ENCODE results near the gene FN3KRP. TPM values are rescaled to one million over a fixed set of nuclear protein-coding genes. Genes with fewer than 3 reads are reported as not detected.

The FN3KRP gene
- polyA plus RNA-seq, 1 experiment: 15.1 TPM

DNA sequence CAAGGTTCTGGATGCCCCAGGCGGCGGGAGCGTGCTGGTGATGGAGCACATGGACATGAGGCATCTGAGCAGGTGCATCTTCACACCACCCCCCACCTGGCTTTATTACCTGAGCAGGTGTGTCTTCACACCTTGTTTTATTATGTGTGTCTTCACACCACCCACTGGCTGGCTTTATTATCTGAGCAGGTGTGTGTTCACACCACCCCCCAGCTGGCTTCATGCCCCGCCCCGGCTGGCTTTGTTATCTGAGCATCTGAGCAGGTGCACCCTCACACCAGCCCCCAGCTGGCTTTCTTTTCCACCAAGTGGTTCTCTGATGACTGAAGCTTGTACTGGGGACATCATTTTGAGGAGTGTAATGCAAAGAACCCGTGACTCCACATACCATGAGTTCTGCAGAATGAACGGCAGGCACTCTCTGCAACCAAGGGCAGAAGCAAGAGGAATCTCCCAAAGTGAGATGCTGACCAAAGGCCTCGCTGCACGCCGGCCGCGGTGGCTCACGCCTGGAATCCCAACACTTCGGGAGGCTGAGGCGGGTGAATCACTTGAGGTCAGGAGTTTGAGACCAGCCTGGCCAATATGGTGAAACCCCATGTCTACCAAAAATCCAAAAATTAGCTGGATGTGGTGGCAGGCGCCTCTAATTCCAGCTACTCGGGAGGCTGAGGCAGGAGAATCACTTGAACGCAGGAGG lies 2.6 kb downstream of the FN3KRP start:
- ChIA-PET CTCF (interaction anchor here (0.7 kb wide), 1 partner anchor 52 kb away, joined by 6 read pairs; no protein-coding TSS in a partner anchor), POLR2A (no interaction called here)
- Histone ChIP-seq H3K27ac (ENCODE audit: low read depth, low read length) (no peak overlapping the region), H3K4me3 (ENCODE audit: low read depth, low read length) (no peak overlapping the region), H3K27me3 (ENCODE audit: control insufficient read depth, insufficient read depth, low read length) (no peaks in the 10 kb centered on the region), H3K9me3 (ENCODE audit: control insufficient read depth, insufficient read depth, low read length) (no peaks in the 10 kb centered on the region; the same call in 1 of the 2 replicates)
- TF ChIP-seq, protein P1, sequence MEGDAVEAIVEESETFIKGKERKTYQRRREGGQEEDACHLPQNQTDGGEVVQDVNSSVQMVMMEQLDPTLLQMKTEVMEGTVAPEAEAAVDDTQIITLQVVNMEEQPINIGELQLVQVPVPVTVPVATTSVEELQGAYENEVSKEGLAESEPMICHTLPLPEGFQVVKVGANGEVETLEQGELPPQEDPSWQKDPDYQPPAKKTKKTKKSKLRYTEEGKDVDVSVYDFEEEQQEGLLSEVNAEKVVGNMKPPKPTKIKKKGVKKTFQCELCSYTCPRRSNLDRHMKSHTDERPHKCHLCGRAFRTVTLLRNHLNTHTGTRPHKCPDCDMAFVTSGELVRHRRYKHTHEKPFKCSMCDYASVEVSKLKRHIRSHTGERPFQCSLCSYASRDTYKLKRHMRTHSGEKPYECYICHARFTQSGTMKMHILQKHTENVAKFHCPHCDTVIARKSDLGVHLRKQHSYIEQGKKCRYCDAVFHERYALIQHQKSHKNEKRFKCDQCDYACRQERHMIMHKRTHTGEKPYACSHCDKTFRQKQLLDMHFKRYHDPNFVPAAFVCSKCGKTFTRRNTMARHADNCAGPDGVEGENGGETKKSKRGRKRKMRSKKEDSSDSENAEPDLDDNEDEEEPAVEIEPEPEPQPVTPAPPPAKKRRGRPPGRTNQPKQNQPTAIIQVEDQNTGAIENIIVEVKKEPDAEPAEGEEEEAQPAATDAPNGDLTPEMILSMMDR (IDR thresholded peaks at IDR 0.05; ENCODE audit: low read depth, low read length): no peak
- DNase-seq (ENCODE audit: low read depth, low spot score): no peak

DNA sequence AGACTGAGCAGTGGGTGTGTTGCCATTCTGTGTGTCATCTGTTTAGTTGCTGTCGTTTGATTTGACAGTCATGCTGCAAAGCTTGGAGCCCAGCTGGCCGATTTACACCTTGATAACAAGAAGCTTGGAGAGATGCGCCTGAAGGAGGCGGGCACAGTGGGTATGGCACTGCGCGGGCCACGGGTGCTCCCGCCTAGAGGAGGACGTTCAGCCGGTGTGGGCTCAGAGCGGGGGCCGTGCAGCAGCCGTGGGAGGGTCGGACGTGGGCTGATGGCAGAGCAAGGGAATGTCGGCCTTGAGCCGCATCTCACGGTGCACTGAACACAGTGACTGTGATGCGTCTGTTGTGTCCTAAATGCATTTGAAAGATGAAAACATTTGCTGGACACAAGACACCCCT lies 3.7 kb downstream of the FN3KRP start:
- TF ChIP-seq, protein P1 (IDR thresholded peaks at IDR 0.05; ENCODE audit: low read depth, low read length): no peak
- Histone ChIP-seq H3K4me3 (ENCODE audit: low read depth, low read length) (no peak overlapping the region), H3K27me3 (ENCODE audit: control insufficient read depth, insufficient read depth, low read length) (no peaks in the 10 kb centered on the region), H3K27ac (ENCODE audit: low read depth, low read length) (no peak overlapping the region), H3K9me3 (ENCODE audit: control insufficient read depth, insufficient read depth, low read length) (no peaks in the 10 kb centered on the region; the same call in 1 of the 2 replicates)
- ChIA-PET CTCF (no interaction called here), POLR2A (no interaction called here)
- no peak for DNase-seq (ENCODE audit: low read depth, low spot score)

DNA sequence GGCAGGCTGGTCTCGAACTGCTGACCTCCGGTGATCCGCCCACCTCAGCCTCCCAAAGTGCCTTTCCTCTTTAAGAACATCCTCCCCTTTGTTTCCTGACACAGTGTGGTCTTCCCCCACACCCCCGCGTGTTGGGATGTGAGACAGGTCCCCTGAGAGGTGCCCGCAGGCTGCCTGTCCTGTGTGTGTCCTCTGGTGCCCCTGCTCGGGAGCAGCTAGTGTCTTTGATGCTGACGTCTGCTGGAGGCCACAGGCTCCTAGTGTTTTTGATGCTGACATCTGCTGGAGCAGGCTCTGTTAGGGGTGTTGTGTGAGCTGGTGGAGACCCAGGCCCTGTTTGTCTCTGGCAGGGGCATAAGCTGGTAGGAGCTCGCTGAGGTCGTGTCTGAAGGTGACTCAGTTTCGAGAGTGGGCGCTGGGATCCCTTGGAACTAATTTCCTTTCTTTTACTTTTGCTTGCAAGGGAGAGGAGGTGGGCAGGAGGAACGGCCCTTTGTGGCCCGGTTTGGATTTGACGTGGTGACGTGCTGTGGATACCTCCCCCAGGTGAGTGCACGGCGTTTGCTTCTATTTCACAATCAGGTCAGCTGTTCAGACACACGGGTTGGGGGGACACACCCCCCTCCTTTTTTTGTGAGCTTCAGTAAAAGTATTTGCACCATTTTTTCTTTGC lies 6.0 kb downstream of the FN3KRP start:
- no peaks in the 10 kb centered on the region; the same call in 1 of the 2 replicates for H3K9me3 ChIP-seq (ENCODE audit: control insufficient read depth, insufficient read depth, low read length)
- no peak overlapping the region for H3K27ac ChIP-seq (ENCODE audit: low read depth, low read length)
- TF ChIP-seq, protein P1 (IDR thresholded peaks at IDR 0.05; ENCODE audit: low read depth, low read length): no peak
- ChIA-PET CTCF (no interaction called here), POLR2A (no interaction called here)
- no peak overlapping the region for H3K4me3 ChIP-seq (ENCODE audit: low read depth, low read length)
- DNase-seq (ENCODE audit: low read depth, low spot score): no peak
- H3K27me3 ChIP-seq (ENCODE audit: control insufficient read depth, insufficient read depth, low read length): no peaks in the 10 kb centered on the region

DNA sequence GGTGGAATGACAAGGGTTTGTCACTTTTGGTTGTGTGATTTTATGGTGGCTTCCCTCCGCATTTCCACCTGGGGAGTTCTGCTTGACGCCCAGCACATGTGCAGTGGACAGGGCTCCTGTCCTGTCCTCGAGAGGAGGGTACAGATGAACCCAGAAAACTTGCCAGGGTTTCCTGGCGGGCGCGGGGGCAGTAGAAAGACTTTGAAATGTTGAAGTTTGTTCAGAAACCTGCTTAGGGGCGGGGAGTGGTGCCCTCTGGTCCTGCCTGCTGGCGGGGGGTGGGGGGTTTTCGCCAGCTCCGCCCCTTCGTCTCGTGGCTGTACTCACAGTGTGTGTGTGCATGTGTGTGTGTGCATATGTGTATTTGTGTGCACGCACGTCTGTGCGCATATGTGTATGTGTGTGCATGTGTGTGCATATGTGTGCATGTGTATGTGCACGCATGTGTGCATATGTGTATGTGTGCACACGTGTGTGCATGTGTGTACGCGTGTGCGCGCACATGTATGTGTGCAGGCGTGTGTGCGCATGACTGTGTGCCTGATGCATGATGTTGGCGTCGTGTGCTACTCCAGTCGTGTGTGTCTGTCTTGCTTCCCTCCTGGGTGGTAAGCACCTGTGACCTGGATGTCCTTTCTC lies 6.8 kb downstream of the FN3KRP start:
- DNase-seq (ENCODE audit: low read depth, low spot score): no peak
- ChIA-PET CTCF (no interaction called here), POLR2A (no interaction called here)
- H3K4me3 ChIP-seq (ENCODE audit: low read depth, low read length): no peak overlapping the region
- no peaks in the 10 kb centered on the region for H3K27me3 ChIP-seq (ENCODE audit: control insufficient read depth, insufficient read depth, low read length)
- H3K9me3 ChIP-seq (ENCODE audit: control insufficient read depth, insufficient read depth, low read length): no peaks in the 10 kb centered on the region; the same call in 1 of the 2 replicates
- TF ChIP-seq, protein P1 (IDR thresholded peaks at IDR 0.05; ENCODE audit: low read depth, low read length): no peak
- no peak overlapping the region for H3K27ac ChIP-seq (ENCODE audit: low read depth, low read length)

DNA sequence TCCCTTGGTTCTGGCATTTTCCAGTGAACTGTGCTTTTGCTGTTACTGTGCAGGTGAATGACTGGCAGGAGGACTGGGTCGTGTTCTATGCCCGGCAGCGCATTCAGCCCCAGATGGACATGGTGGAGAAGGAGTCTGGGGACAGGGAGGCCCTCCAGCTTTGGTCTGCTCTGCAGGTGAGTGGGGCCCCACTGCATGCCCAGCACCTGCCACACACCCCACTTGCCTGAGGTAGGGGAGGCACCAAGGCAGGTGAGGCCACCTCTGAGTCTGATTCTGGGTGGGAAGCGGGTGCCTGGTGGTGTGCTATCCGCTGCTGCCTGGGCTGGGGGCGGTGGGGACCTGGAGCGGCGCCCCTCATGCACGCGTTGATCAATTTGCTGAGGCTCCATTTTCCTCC lies 9.9 kb downstream of the FN3KRP start:
- CTCF ChIA-PET: no interaction called here
- H3K27ac ChIP-seq (ENCODE audit: low read depth, low read length): no peak overlapping the region
- TF ChIP-seq, protein P1 (IDR thresholded peaks at IDR 0.05; ENCODE audit: low read depth, low read length): no peak
- H3K9me3 ChIP-seq (ENCODE audit: control insufficient read depth, insufficient read depth, low read length): no peaks in the 10 kb centered on the region; the same call in 1 of the 2 replicates
- H3K4me3 ChIP-seq (ENCODE audit: low read depth, low read length): no peak overlapping the region
- no peaks in the 10 kb centered on the region for H3K27me3 ChIP-seq (ENCODE audit: control insufficient read depth, insufficient read depth, low read length)
- POLR2A ChIA-PET: no interaction called here
- no peak for DNase-seq (ENCODE audit: low read depth, low spot score)

Measured in AG04450 (cell line).